Common myeloid progenitor, CD34-positive (primary cell): ENCODE results near the gene STX5.
"Not testable (repeated sequence)": the region's sequence is repeated elsewhere in the genome, so short reads cannot be mapped to it uniquely, and the experiment has no call there.

Experiments
- CTCF ChIA-PET: fragments of 350-600 bp; sonication (Branson Sonifier 250); formaldehyde crosslinking; loops from one replicate; lab custom pipeline; 2021; ENCODE audit warnings: antibody characterized with exemption; lab: Charles Lee
- POLR2A ChIA-PET: fragments of 350-600 bp; sonication (Branson Sonifier 250); formaldehyde crosslinking; loops from one replicate; lab custom pipeline; 2021; ENCODE audit warnings: antibody characterized with exemption; lab: Charles Lee
- DNase-seq, 3 donors: peaks; one replicate each; pipeline versions ENCODE4 v3.0.0 to v3.0.0-alpha.2; 2013
- H3K27ac ChIP-seq, 2 experiments: 1 replicate in 1 of 2; 2 replicates in 1 of 2; pipeline ENCODE4 v1.7.0; 2013; ENCODE audit warnings: inconsistent platforms in 2 of 2, low read length in 2 of 2, mild to moderate bottlenecking in 2 of 2, low read depth in 1 of 2, moderate library complexity in 1 of 2; ENCODE audit not compliant: severe bottlenecking in 2 of 2, insufficient read depth in 1 of 2, poor library complexity in 1 of 2
- H3K27me3 ChIP-seq, 5 experiments: replicated peaks in 2 of 5; 1 replicate in 3 of 5; 2 replicates in 2 of 5; pipeline versions ENCODE4 v1.6.1 to v1.7.0; 2013; ENCODE audit warnings: low read length in 4 of 5, mild to moderate bottlenecking in 2 of 5, moderate library complexity in 2 of 5, inconsistent platforms in 1 of 5; ENCODE audit not compliant: insufficient read depth in 5 of 5, control insufficient read depth in 4 of 5
- H3K36me3 ChIP-seq, 4 experiments: 1 replicate in 2 of 4; 2 replicates in 2 of 4; pipeline versions ENCODE4 v1.6.1 to v1.7.0; 2013; ENCODE audit warnings: low read length in 3 of 4, control low read depth in 1 of 4, mild to moderate bottlenecking in 1 of 4; ENCODE audit not compliant: control insufficient read depth in 4 of 4, insufficient read depth in 4 of 4
- H3K4me1 ChIP-seq, 4 experiments: 1 replicate in 3 of 4; 2 replicates in 1 of 4; pipeline versions ENCODE4 v1.6.1 to v1.7.1; 2013; ENCODE audit warnings: low read length in 3 of 4, mild to moderate bottlenecking in 3 of 4, control low read depth in 1 of 4, inconsistent platforms in 1 of 4, moderate library complexity in 1 of 4; ENCODE audit not compliant: control insufficient read depth in 4 of 4, insufficient read depth in 4 of 4; ENCODE audit errors: control extremely low read depth in 1 of 4
- H3K4me3 ChIP-seq, 7 experiments: 1 replicate in 4 of 7; 2 replicates in 3 of 7; pipeline versions ENCODE4 v1.5.1 to v1.7.0; 2013; ENCODE audit warnings: mild to moderate bottlenecking in 7 of 7, low read length in 6 of 7, moderate library complexity in 6 of 7, inconsistent platforms in 2 of 7, low read depth in 2 of 7, control low read depth in 1 of 7; ENCODE audit not compliant: insufficient read depth in 4 of 7, control insufficient read depth in 1 of 7; ENCODE audit errors: extremely low read depth in 1 of 7
- H3K9me3 ChIP-seq, 5 experiments: 1 replicate in 4 of 5; 2 replicates in 1 of 5; pipeline versions ENCODE4 v1.6.1 to v1.7.1; 2013; ENCODE audit warnings: low read length in 4 of 5, mild to moderate bottlenecking in 2 of 5, inconsistent platforms in 1 of 5, low read depth in 1 of 5, moderate library complexity in 1 of 5; ENCODE audit not compliant: control insufficient read depth in 4 of 5, insufficient read depth in 2 of 5; ENCODE audit errors: control extremely low read depth in 1 of 5
- WGBS: methylation state at CpG from one replicate; pipeline ENCODE4 v1.1.5; 2013; ENCODE audit not compliant: insufficient coverage; 5-methylcytosine and 5-hydroxymethylcytosine counted together

Gene STX5

GRCh38 chr11:62875698-62876478 is 44.0 kb upstream of the STX5 start:
- WGBS: 94% methylated on average over 6 of the region's 7 CpGs
- POLR2A ChIA-PET: interaction anchor here (1.1 kb wide), 1 partner anchor 60 kb away, joined by 3 read pairs; no protein-coding TSS in a partner anchor
- no peak overlapping the region for H3K4me3 ChIP-seq

DNA sequence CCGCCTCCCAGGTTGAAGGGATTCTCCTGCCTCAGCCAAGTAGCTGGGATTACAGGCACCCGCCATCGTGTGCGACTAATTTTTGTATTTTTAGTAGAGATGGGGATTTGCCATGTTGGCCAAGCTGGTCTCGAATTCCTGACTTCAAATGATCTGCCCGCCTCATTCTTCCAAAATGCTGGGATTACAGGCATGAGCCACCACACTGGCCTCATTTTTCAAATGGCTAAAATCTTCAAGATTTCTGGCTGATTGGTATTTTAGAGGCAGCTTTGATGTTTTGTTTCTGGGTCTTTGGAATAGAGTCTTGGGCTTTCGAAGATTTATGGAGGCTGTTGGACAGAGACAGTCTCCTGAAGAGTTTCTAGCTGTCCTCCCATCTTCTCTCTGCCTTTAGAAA is 43.0 kb upstream of the STX5 start:
- Histone ChIP-seq H3K36me3 (peaks cover 0 to 27% (median 4%) of the 10 kb centered on the region in 4 experiments), H3K27ac (no peak overlapping the region), H3K27me3 (no peaks in the 10 kb centered on the region), H3K4me3 (no peak overlapping the region), H3K9me3 (no peaks in the 10 kb centered on the region), H3K4me1 (peaks cover 2 to 8% (median 5%) of the 10 kb centered on the region in 4 experiments)
- WGBS: 91% methylated on average over 6 of the region's 7 CpGs
- CTCF ChIA-PET: interaction anchor here (1.2 to 1.6 kb wide), 4 partner anchors 9 to 145 kb away, joined by 3 to 5 read pairs (median 4); no protein-coding TSS in a partner anchor
- POLR2A ChIA-PET: interaction anchor here (0.6 to 1.1 kb wide), 2 partner anchors 25 to 59 kb away, joined by 3 read pairs; no protein-coding TSS in a partner anchor
- DNase-seq: no peak

More at GRCh38 chr11:62875698-62876478, 44.0 kb upstream of the STX5 start:
- H3K9me3 ChIP-seq: no peaks in the 10 kb centered on the region
- DNase-seq: peak in 1 of 3 donors; percentile 32
- H3K27me3 ChIP-seq: no peaks in the 10 kb centered on the region
- H3K36me3 ChIP-seq: peaks cover 0 to 27% (median 4%) of the 10 kb centered on the region in 4 experiments
- peaks cover 2 to 15% (median 12%) of the 10 kb centered on the region in 4 experiments for H3K4me1 ChIP-seq
- no peak overlapping the region for H3K27ac ChIP-seq
- CTCF ChIA-PET: interaction anchor here (1.0 to 1.6 kb wide), 6 partner anchors 12 to 146 kb away, joined by 3 to 5 read pairs (median 3); no protein-coding TSS in a partner anchor

- Histone ChIP-seq H3K27ac (no peak overlapping the region), H3K4me1 (peaks cover 0 to 17% (median 2%) of the 10 kb centered on the region in 4 experiments), H3K27me3 (no peaks in the 10 kb centered on the region), H3K36me3 (peaks cover 0 to 13% (median 0%) of the 10 kb centered on the region in 4 experiments), H3K4me3 (no peak overlapping the region), H3K9me3 (no peaks in the 10 kb centered on the region)
- POLR2A ChIA-PET: interaction anchor here (0.6 kb wide), 2 partner anchors 15 to 49 kb away, joined by 5 read pairs; partner anchors contain the start of gene SLC3A2
- DNase-seq: no peak
- CTCF ChIA-PET: interaction anchor here (0.6 to 3.4 kb wide), 7 partner anchors 9 to 1367 kb away, joined by 3 to 12 read pairs (median 4); partner anchors contain the start of gene SLC3A2
- WGBS: 98% methylated on average over 5 of the region's 6 CpGs
Measured at GRCh38 chr11:62865635-62866034, 33.8 kb upstream of the STX5 start.

DNA sequence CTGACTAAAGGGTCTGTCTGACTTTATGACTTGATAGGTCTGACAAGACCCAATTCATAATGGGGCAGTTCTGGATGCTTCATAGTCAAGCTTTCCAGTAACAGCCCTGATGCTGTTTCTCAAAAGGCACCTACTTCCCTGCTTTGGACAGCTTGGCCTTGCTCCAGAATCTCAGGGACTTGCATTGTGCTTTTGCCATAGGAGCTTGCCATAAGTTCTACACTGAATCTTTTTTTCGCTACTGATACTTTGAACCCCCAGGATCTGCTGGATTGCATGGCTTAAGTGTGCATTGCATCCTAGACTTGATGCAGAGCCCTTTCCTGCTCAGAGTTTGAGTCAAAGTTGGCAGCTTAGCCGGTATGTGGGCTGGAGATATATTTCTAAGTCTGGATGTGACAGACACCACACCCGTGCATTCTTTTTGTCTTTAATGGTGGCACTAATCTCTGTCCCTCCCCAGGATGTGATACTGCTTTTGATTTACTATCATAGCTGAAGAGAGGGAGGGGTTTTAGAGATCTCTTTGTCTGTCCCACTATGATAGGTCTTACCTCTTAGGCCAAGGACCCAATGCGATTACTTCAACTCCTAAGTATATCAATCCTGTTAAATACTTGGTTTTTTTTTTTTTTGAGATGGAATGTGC is 32.0 kb upstream of the STX5 start:
- POLR2A ChIA-PET: interaction anchor here (1.2 to 4.6 kb wide), 2 partner anchors 10 to 23 kb away, joined by 3 to 26 read pairs; no protein-coding TSS in a partner anchor
- H3K27ac ChIP-seq: no peak overlapping the region
- no peak overlapping the region for H3K4me3 ChIP-seq
- peaks cover 0 to 25% (median 2%) of the 10 kb centered on the region in 4 experiments for H3K4me1 ChIP-seq
- H3K36me3 ChIP-seq: peaks cover 0 to 15% (median 0%) of the 10 kb centered on the region in 4 experiments
- no peak for DNase-seq
- 95% methylated on average over 2 of the region's 4 CpGs for WGBS
- CTCF ChIA-PET: interaction anchor here (0.8 to 4.5 kb wide), 13 partner anchors 9 to 271 kb away, joined by 3 to 54 read pairs (median 4); partner anchors contain the start of genes SLC3A2, TAF6L, TMEM179B and ZBTB3
- no peaks in the 10 kb centered on the region for H3K9me3 ChIP-seq
- H3K27me3 ChIP-seq: no peaks in the 10 kb centered on the region

DNA sequence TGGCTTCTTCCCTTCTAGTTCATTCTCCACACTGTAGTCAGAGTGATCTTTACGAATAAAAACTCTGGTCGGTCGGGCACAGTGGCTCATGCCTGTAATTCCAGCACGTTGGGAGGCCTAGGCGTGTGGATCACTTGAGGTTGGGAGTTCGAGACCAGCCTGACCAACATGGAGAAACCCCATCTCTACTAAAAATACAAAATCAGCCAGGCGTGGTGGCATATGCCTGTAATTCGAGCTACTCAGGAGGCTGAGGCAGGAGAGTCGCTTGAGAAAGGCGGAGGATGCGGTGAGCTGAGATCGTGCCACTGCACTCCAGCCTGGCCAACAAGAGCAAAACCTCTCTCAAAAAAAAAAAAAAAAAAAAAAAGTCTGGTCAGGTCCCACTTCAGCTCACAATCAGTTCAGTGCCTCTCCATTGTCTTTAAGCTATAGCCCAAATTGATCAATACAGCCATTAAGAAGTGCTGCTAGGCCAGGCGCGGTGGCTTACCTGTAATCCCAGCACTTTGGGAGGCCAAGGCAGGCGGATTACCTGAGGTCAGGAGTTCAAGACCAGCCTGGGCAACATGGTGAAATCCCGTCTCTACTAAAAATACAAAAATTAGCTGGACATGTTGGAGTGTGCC is 29.8 kb upstream of the STX5 start:
- H3K4me1 ChIP-seq: peaks cover 0 to 40% (median 10%) of the 10 kb centered on the region in 4 experiments
- H3K36me3 ChIP-seq: peaks cover 0 to 15% (median 0%) of the 10 kb centered on the region in 4 experiments
- H3K4me3 ChIP-seq, H3K27ac ChIP-seq, H3K27me3 ChIP-seq, H3K9me3 ChIP-seq, DNase-seq: not testable (repeated sequence)
- CTCF ChIA-PET: interaction anchor here (0.6 to 4.5 kb wide), 12 partner anchors 10 to 269 kb away, joined by 3 to 54 read pairs (median 4); partner anchors contain the start of genes NXF1 and TMEM179B
- POLR2A ChIA-PET: interaction anchor here (0.5 to 4.6 kb wide), 4 partner anchors 11 to 75 kb away, joined by 3 to 26 read pairs (median 6); no protein-coding TSS in a partner anchor
- 95% methylated on average over 13 of the region's 16 CpGs for WGBS

- ChIA-PET POLR2A (interaction anchor here (4.6 kb wide), 1 partner anchor 20 kb away, joined by 26 read pairs; no protein-coding TSS in a partner anchor), CTCF (interaction anchor here (0.7 to 4.5 kb wide), 9 partner anchors 10 to 268 kb away, joined by 3 to 54 read pairs (median 5); partner anchors contain the start of genes NXF1 and TMEM179B)
- DNase-seq: no peak
Measured at GRCh38 chr11:62860835-62861563, 29.1 kb upstream of the STX5 start.

More at GRCh38 chr11:62860835-62861563, 29.1 kb upstream of the STX5 start:
- 92% methylated on average over 3 of the region's 5 CpGs for WGBS
- H3K27me3 ChIP-seq: no peaks in the 10 kb centered on the region
- no peaks in the 10 kb centered on the region for H3K9me3 ChIP-seq
- peaks cover 0 to 9% (median 0%) of the 10 kb centered on the region in 4 experiments for H3K36me3 ChIP-seq
- H3K27ac ChIP-seq: no peak overlapping the region
- H3K4me3 ChIP-seq: no peak overlapping the region
- H3K4me1 ChIP-seq: peaks cover 4 to 45% (median 16%) of the 10 kb centered on the region in 4 experiments
